Kidney glomerular epithelial cell (primary cell): ENCODE measurements around the gene ANKRD23.
"Not testable (repeated sequence)": the region's sequence is repeated elsewhere in the genome, so short reads cannot be mapped to it uniquely, and the experiment has no call there.

Source experiments
- DNase-seq: peaks from one replicate; lab custom pipeline; 2025; lab: John Stamatoyannopoulos, UW

ANKRD23 gene

DNA sequence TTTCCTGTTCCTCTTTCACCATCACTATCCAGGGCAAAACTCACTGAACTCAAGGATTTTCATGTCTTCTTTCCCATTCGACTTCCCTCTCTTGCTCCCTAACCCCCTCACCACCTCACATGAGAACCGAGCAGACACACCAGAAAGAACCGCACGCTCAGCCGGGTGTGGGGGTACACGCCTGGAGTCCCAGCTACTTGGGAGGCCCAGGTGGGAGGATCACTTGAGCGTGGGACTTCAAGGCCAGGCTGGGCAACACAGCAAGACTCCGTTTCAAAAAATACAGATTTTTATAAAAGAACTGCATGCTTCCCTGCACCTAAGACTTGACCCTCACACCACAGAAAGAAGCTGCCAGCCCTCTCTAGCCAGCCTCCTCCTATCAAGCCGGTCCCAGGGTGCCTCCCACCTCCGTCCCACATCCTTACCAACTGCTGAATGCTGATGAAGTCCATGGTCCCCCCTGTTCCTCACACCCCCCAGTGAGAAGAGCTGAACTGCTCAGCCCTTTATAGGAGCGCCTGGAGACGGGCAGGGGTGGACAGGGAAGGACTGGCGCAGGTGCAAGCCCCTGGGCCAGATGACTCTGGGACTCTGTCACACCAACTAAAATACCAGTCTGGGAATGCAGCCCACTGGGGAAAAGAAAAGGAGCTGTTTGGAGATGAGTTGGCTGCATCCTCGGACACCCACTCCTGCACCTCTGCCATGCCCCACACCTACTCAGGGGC is at the start of gene ANKRD23:
Gene ANKRD23, minus strand, starts transcription at position 484 of the 731 bp plus-strand sequence. Its CDS starts 29 bp downstream, at position 455.
- no peak for DNase-seq

- no peak for DNase-seq
Observed at GRCh38 chr2:96891591-96892333, 47.9 kb upstream of the ANKRD23 start.

GRCh38 chr2:96890726-96891385 is 47.0 kb upstream of the ANKRD23 start:
- DNase-seq = no peak

GRCh38 chr2:96890252-96890651 is 46.4 kb upstream of the ANKRD23 start:
- DNase-seq = no peak

DNA sequence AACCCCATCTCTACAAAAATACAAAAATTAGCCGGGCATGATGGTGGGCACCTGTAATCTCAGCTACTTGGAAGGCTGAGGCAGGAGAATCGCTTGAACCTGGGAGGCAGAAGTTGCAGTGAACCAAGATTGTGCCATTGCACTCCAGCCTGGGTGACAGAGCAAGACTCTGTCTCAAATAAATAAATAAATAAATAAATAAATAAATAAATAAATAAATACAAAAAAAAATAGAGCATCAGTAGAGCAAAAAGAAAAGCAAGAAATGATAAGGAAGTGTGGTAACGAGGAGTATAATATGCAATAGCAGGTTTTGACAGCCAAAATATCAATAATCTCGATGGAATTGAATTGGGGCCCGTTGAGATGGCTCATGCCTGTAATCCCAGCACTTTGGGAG is 45.7 kb upstream of the ANKRD23 start:
- DNase-seq = not testable (repeated sequence)

DNA sequence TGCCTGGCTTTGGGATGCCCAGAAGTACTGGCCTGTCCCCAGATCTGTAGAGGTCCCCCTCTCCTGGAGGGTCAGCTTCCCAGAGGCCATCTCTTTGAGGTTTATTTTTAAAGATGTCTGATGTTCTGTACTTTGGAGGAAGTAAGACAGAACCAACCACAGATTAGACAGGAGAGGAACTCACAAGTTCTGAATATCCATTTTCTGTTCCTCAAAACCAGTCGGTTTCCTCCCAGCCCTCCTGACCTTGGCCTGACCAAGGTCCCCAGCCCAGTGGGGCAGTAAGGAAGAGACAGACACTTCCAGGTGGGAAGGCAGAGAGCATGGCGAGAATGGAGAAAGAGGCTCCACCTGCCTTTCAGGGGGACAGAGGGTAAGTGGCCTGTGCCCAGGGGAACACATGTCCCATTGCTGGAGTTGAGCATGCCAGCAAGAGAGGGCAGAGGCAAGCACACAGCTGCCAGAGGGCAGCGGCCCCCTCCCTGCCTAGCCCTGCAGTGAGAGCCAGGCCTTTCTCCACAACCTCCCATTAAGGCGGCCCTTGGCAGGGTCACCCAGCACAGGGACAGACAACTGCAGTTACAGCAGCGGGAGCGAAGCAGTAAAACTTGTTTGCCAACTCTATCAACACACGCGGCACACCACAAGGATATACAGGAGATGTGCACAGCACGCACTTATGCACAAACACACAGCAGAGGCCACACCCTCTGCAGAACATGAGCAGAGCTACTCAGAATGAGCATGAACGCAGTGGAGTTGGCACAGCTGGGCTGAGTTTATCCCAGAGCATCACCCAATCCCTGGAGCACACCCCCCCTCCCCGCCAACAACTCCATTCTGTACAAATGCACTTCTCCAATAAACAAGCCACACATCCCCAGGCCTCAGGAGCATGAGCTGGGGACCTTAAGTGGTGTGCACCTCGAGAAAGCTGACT is 44.5 kb upstream of the ANKRD23 start:
- no peak for DNase-seq

DNA sequence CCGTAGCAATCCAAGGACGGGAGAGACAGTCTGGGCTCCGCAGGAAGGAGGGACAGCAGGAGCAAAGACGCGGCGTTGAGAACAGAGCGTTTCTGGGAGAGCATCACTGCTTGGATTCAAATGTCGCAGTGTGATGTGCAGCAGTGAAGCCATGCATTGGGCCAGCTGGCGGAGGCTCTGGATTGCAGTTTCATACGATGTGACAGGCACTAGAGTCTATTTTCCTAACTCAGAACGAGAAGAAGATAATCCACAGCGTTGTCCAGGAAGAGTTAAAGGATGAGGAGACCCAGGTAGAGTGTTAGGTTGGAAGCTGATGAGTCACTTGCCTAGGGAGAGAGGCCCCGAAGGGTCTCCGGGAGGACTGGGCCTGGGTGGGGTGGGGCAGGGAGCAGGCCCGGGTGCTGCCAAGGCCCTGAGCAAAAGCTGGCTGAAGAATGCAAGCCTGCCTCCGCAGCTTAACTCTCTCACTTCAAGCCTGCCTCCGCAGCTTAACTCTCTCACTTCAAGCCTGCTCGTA is 43.7 kb upstream of the ANKRD23 start:
- DNase-seq = no peak

DNA sequence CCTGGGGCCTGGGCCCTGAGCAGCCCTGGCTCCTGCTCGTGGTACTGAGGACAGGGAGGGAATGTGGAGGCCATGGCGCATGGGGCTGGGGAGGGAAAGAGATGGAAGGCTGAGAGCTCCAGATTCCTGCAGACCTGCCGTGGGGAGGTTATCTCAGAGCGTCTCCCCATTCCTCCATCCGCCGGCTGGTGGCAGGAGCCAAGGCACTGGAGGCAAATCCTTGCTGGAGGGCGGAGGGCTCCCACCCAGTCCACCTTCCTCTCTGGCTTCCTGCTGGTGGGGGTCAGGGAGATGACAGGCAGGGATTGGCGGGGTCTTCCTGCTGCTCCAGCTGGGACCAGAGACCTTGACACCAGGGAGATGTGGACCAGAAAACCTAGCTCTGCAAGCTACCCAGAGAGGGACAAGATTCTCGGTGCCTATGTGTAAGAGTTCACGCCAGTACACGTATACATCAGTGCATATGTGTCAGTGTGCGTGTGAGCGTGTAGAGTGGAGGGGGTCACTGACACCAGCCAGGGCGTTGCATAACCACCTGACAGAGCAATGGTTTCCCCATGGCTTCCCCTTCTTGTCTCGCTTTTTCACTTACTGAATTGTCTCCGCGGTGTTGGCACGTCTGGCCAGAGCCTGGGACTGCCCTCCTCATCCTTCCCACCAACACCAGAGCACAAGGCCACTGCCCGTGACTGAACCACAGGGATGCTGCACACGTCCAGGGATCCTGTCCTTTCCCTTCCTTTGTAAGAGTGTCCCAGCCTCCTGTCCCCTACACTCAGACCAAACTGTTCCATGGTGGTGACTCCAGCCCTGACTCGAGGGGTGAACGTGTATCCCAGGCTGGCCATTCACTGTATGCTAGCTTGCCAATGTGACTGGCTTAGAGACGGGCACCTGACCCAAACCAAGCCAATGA is 41.9 kb upstream of the ANKRD23 start:
- DNase-seq = no peak

DNA sequence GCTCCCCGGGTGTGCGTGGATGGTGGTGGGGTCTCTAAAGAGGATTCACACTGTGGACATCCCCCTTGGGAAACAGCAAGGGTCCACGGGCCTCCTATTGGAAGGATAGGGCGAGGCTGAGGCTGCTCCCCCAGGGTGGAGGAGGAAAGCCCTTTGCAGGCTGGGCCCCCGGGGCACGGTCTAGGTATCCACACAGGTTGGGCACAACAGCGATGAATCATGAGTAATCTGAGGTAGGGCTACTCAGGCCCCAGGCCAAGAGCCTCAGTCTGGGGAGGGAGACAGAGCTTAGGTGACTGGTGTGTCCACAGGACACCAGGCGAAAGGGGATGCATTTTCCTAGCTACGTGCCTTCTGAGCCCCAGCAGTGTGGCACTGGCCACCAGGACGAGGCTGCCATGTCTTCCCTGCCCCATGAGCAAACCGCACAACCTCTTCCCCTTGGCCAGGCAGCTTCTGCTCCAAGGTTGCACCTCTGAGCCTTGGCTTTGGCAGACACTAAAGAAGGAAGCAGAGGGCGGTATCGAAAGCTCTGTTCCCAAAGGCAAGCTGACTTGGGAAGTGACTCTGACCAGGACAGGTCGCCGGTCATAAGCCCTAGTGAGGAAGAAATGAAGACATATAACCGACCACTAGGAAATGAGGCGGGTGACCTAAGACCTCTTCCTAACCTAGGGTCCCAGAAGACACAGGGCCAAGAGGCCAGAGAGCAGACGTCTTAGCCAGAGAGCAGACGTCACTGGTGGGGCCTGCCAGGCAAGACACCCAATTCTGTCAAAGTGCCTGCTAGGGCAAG is 40.7 kb upstream of the ANKRD23 start:
- no peak for DNase-seq

- DNase-seq = no peak
Observed at GRCh38 chr2:96883306-96883705, 39.5 kb upstream of the ANKRD23 start.

- no peak for DNase-seq
Observed at GRCh38 chr2:96882906-96883305, 39.1 kb upstream of the ANKRD23 start.

- no peak for DNase-seq
Observed at GRCh38 chr2:96882230-96882629, 38.4 kb upstream of the ANKRD23 start.

- no peak for DNase-seq
Observed at GRCh38 chr2:96881349-96882195, 37.8 kb upstream of the ANKRD23 start.

- no peak for DNase-seq
Observed at GRCh38 chr2:96880891-96881273, 37.1 kb upstream of the ANKRD23 start.

DNA sequence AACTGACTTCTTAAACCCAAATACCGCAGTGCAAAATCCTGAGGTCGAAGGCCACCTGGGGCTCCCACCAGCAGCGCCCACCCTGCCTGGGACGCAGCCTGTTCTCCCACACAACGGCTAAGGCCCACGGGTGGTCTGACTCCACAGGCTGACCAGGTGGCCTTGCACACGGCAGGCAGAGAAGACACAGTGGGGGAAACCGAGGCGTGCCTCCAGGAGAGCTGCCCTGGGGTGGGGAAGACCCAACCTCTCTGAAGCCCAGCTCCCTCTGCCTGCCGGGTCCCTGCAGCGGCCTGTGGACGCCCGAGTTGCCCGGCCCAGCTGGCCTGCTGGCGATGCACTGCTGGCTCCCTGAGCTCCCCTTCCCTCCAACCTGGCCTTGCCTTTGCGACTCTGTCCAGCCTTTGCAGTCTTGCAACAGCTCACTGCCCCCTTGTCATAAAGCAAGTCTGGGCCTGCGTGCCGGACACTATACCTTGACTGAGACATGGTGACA is 35.8 kb upstream of the ANKRD23 start:
- DNase-seq = no peak

DNA sequence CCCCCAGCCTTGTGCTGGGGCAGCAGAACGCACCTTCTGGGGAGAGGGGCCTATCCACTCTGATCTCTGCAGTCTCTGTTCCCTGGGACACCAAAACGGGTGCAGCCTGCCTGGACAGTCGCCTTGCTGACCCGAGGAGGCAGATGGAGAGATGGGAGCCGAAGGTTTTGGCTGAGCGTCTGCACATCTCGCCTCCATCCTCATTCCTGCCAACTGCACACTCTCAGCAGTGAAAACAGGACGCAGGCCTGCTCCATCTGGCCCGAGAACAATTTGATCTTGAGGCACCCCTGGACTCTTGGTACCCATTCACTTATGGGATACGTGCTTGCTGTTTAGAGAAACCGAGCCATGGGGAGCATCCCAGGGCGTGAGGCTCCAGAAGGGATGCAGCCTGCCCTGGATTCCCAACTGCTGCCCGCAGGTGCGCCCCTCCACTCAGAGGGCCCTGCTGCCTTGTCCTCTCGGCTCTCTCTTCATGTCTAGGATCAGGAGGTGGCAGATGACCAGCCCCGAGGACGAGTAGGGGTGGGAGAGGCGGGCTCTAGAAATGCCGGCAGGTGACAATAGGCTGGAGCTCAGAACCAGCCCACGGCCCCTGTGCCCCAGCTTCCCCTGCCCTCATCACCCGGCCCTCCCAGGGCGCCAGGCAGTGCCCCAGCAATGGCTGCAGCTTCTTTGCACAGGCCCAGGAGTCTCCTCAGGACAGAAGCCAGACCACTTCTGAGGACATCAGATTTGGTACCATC is 35.1 kb upstream of the ANKRD23 start:
- DNase-seq = no peak

GRCh38 chr2:96878171-96878570 is 34.4 kb upstream of the ANKRD23 start:
- no peak for DNase-seq

GRCh38 chr2:96877631-96878092 is 33.8 kb upstream of the ANKRD23 start:
- no peak for DNase-seq
